IPS-NIHi7 (cell line): ENCODE data around the gene PRKAG2.
A peak's percentile ranks its signal among the peaks of the same experiment; 100 is the strongest.
"Not testable (repeated sequence)": the region's sequence is repeated elsewhere in the genome, so short reads cannot be mapped to it uniquely, and the experiment has no call there.

Experiments
- DNase-seq: peaks from one replicate; pipeline ENCODE4 v3.0.0; 2012; ENCODE audit warnings: mixed read lengths; ENCODE audit errors: extremely low spot score

PRKAG2 gene

DNA sequence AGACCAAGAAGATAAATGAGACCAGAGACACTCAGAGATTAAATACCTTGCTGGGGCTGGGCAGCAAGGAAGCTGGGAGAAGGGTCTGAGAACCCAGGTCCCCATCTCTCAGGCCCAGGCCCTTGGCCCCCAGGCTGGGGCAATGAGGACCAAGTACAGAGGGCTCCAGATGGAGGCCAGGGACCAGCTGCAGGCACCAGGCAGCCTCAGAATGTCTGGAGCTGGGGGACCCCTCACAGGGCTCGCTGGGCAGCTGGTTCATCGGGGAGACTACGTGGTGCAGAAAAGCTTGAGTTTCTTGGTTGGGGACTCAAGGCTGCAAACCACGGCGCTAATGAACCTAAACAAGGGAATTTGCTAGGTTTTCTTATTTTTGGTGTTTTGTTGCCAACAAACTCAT, 75.6 kb downstream of the PRKAG2 start:
- DNase-seq = no peak

DNA sequence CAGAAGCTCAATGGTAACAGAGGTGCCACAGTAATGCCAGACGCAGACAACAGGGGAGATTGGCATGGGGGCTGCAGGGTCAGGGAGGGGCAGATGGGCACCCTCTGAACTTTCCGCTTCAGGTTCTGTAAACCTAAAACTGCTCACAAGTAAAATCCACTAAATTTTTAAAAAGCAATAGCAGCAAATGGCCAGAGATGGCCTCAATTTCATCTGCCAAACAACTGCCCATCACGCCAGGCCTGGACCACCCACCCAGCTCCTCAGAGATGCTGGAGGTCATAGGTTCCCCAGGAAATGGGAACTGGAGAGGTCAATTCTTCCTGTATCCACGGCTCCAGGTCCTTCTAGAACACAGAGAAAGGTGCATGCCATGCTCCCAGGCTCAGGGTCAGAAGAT, 76.1 kb downstream of the PRKAG2 start:
- DNase-seq = no peak

DNA sequence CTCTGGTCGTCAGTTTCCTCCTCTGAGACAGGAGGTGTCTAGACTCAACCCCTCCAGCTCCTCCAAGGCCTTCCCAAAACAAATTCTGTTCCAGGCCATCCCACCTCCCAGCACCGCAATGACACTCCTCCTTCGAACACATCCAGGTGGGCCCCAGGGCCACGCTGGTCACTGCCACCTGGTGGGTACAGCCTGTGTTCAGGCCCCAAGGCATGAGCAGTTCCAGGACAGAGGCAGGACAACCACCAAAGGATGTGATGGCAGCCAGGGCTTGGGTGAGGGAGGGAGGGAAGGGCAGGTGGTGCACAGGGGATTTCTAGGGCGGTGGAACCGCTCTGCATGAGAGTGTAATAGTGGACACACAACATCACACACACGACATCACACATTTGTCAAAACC, 76.5 kb downstream of the PRKAG2 start:
- no peak for DNase-seq

DNA sequence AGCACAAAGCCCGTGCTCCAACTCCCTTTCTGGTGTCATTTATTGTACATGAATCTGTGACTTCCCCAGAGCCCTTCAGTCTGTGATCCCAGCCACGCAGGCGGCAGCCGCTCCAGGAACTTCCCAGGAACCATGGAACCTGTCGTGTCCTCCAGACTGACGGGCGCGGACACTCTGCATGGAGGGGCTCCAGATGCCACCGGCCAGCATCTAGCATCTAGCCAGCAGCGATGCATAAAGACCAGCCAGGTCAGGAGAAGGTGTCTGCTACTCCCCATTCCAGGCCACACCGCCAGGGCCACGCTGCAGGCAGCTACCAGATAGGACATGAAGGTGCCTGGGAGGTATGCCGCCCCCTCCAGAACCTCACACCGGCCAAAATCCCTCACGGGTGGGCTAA, 77.4 kb downstream of the PRKAG2 start:
- DNase-seq = no peak

DNA sequence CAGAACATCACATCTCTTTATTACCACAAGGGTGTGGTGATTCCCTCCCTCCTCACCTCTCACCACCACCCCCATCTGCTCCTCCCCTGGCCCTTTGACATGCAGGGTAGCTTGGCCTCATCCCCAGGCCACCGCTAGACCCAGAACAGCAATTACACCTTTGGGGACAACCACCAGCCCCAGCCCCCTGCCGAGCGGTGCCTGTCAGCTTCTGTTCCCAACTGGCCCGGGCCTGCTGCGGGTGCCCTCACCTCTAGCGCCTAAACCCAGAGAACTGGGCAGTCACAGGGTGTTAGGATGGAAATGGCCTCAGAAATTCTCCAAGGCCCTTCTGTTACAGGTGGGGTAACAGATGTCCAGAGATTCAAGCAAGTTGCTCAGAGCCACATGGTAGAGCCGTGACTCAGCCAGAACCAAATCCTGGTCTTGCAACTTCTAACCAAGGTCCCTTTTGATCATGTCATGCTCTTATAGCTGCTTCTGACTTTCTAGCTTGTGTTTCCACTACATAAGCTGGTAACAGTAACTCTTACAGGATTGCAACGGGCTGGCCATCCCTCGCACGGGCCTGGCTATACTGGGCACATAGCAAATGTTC, 78.0 kb downstream of the PRKAG2 start:
- DNase-seq = no peak

DNA sequence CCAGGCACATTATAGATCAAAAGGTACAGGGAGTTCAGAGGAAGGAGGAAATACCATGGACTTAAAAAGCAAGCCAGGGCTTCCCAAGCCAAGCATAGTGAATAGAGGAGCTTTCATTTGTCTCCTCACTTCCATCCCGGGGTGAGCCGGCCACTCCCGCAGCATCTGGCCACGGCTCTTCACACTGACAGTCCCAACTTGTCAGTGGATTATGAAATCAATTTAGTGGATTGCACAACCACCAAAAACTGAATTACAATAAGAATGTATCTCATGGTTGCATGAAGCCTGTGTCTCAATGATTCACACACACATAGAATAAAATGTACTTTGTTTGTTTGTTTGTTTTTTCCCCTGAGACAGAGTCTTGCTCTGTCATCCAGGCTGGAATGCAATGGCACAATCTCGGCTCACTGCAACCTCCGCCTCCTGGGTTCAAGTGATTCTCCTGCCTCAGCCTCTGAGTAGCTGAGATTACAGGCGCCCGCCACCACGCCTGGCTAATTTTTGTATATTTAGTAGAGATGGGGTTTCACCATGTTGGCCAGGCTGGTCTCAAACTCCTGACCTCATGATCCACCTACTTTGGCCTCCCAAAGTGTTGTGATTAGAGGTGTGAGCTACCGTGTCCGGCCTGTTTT, 79.1 kb downstream of the PRKAG2 start:
- DNase-seq = not testable (repeated sequence)

DNA sequence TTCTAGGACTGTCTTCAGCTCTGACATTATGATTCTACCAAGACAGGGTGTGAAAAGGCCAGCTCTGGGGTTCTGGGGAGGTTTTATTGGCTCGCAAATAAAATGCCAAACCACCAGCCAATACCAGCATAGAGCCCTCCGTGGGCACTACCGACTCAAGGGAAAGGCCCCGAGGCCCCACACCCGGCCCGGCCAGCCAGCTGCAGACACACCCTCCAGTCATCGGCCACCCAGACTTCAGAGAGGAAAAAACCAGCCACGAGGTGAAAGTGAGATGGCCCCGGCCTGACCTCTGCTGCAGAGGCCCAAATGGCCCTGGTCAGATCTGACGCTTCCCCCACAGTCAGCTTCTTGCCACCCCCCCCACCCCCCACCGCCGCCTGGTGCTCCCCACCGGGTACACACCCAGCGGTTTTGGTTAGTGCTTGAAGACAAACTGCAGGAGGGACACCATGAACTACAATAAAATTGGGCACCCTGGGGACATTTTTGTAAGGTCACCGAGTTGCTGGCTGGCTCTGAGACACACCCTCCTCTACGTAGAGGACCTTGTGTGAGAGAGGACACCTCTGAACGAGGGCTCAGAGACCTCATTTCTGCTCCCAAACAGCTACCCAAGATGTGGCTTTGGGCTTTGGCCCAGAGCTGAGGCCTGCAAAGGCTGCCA, 79.9 kb downstream of the PRKAG2 start:
- DNase-seq = no peak

DNA sequence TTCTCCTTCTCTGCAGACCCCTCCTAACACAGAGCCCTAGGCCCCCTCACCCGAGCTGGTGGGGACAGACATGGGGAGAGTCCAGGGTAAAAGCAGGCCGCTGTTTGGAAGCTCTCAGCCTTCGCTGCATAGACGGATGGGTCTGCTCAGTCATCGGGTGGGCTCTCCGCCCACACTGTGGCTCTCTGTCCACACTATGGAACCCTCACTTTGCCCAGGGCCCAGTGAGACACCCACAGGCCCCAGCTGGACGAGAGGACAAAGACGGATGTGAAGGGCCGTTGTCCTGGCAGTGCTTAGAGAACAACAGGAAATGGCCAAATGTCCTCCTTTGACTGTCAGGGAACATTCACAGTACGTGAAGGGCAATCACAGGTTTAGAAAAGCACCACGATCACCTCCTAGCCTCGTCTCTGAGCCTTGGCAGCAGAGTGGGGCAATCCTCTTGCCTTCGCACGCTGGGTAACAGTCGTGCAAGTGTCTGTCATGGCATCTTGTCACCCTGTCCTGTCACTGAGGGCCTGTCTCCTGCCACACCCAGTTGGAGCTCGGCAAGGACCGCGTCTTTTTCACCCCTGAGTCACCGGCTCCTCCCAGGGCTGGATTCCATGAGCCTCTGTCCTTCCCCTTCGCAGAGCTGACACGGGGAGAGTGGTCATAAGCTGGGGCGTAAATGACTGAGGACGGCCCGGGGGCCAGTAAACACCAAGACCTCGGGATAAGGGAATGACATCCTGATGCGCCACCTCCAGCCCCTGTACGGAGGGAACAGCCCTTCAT, 80.6 kb downstream of the PRKAG2 start:
- DNase-seq = no peak

DNA sequence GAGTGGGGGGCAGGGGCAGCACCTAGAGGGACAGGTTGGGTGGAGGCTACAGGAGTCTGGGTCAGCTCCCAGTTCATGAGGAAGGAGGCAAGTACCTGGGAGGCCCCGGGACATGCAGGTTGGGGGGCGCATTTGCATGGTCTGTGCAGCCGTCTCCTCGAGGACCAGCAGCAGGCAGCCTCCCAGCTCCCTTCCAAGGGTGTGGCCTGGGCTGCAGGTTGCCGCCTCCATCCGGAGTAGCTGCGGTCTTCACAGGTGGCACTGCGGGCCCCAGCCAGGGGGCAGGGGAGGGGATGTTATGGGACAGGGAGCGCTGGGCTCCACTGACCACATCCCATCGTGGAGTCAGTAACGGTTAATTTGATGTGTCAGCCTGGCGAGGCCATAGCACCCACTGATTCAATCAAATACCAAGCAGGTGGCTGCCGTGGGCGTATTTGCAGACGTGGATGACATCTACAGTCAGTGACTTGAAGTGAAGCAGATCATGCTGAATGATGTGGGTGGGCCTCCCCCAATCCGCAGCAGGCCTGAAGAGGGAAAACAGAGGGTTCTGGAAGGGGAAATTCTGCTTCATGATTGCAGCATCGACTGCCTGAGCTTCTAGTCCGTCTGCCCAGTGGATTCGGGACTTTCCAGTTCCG, 81.6 kb downstream of the PRKAG2 start:
- DNase-seq = no peak

DNA sequence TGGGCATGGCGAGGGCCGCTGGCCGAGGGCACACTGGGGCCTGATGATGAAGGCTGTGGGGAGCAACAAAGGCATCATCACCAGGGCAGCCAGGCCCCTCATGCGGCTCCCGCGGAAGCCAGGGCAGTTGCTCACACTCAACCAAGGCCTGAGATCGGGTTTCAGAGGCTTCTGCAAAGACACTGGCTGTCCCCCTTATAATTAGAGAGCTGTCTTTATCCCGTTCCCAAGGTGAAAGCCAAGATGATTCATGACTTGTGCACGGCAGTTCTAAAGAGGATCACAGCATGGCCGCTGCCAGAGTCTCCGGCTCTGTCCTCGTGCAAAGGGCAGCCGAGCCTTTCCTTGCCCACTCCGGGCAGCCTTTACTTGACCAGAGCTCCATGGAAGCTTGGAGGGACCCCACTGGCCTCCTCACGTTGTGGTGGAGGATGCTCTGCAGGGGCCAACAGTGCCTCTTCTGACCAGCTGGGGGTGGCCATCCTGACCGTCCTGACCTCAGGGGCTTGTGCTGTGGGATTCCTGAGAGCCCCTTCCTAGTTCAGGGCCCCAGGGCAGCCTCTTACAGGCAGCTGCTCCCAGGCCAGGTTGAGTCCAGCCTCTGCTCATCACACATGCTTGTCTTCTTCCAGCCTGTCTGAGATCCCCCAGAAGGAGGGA, 82.3 kb downstream of the PRKAG2 start:
- peak; percentile 43 for DNase-seq

DNA sequence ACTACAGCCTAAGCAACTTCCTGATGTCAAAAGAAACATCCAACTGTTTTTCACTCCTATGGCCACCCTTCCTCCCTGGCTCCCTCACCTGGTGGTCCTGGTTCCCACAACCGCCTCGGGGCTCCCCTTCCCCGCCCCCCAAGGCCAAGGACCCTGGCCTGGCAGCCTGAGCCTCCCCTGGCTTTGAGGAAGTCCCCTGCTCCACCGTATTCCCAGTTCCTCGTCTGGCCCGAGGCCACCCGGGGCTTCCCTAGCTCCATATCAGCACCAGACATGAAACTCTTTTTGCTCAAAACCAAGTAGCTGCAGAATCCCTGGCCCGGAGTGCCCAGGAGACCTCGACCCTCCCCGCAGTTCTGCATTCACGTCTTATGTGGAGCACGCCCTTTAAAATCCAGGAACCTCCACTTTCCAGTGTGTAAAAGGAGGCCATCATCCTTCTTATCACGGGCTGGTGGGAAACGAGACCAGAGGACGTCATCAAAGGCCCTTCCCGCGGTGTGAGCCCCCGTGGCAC, 82.9 kb downstream of the PRKAG2 start:
- DNase-seq = no peak

DNA sequence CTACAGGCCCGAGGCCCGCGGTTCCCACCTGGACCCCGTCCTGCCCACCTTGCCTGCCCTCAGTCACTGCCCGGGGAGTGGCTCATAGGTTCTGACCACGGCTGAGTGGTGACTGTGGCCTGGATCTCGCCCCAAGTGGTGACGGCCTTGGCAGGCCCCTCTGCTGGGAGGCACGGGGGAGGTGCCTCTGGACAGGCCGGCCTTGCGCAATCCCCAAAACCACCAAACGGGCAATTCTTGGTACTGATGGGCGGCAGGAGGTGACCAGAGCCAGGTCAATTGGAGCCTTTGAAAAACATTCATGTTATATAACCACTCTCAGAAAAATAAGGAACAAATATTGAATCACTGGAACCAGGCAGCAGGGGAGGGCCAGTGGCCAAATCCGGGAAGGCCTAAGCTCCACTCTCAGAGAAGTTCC, 83.4 kb downstream of the PRKAG2 start:
- DNase-seq = no peak

DNA sequence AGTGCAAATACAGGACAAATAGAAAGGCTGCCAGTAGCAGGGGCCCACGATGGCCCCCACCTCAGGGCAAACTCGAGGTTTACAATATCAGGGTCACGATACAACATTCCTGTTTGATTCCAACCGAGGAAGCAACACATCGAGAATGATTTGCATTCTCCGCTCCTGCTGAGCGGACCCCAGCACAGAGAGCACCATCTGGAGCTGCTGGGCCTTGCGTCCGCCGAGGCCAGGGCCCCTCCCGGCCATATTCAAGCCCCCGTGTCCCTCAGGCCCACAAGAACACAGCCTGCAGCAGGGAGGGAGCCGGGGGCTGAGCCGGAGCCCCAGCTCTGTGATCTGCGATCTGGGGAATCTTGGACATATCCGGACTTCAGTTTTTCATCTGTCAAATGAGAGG, 84.3 kb downstream of the PRKAG2 start:
- DNase-seq = no peak

DNA sequence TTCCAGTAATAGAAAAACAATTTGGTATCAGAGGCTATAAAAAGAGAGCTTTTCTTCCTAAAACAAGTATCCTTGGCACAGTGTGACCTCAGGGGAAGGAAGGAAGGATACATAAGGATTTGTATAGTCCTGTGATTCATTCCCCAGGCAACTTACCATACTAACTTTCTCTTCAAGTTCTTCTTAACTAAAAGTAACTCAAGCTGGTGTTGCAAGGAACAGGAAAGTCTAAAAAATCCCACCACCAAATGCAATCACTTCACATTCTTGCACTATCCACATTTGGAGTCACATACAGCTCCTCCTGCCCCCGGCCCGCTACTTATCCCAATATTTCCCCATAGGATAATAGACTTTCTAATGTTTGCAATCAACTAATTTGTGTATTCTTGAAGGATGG, 84.8 kb downstream of the PRKAG2 start:
- DNase-seq = no peak

DNA sequence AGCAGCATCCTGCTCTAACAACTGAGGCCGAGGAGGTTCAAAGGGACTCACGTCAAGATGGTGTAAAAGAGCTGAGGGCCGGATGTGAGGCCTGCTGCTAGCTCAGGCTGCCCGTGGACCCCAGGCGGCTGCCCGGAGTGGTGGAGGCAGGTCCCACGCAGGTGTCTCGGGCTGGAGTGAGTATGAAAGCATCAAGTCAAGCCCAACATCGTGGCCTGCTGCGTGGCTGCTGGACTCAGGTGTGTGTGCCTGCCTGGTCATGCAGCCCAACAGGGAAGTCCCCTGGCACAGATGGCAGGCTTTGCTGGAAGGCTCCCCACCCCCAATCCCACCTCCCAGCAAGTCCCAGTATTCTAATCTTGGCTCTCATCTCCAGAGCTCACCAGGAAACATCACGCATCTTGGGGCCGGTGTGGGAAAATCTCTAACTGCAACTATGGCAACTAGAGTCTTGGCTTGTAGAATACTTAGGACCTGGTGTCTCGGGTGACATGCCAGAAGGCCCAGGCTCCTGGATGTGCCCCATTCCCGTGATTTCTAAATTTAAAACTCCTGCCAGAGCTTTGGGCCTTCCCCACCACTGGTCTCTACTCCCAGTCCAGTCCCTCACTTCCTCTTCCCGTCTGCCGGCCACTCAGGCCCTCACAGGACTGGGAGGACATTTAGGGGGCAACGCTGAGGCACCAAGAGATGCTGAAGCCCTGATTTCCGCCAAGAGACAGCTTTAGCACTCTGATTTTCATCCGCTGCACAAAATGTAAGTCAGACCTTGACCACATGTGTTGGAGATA, 85.9 kb downstream of the PRKAG2 start:
- no peak for DNase-seq

DNA sequence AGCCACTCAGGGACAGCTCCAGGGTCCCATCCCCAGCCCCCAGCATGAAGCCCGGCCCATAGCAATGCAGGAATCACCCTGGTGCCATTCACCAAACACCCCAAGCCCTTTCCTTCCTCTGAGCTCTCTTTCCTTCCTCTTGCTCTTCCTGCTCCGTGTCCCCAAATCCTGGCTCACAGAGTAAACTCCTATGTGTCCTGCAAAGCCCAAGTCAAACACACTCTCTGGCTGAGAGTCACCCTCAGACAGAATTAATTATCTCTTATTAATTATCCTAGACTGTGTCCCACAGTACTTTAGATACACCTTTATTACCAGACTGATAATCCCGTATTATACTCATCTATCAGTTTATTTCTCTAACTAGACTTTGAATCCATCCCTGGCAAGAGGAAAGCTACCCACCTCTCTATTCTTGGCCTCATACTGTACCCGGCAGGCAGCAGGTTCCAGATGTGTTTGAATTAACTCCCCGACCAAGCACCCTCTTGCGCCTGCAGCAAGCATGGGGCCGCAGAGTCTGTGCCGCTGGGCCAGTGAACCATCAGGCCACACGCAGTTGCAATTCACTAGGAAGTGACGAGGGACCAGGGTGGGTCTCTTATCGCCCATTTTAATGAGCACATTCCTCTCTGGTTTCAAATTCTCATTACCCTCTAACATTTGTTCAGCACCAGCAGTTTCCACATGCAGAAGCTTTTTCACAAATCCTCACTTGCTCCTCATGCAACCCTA, 86.7 kb downstream of the PRKAG2 start:
- DNase-seq = no peak

DNA sequence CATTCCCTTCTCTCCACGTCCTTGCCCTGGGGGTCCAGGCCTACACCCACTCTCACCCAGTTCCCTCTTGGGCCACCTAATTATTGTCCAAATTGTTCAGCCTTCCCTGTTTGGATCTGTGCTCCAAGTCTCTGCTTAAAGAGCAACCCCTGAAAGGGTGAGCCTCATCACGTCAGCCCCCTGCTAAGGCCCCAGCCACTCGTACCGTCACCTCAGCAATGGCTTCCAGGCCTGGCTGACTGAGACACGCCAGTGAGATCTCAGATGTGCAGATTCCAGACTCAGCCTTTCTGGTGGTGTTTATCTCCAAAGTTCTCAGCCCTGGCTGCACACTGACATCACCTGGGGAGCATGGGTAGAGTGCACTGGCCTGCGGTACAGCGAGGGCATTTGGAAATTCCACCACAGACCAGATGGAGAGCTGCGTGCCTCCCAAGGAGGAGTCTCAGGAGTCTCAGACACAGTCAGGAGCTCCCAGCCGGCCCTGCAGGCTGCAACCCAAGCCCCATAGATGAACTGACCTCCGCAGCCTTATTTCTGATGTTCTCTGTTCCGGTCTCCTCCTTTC, 87.5 kb downstream of the PRKAG2 start:
- DNase-seq = no peak

DNA sequence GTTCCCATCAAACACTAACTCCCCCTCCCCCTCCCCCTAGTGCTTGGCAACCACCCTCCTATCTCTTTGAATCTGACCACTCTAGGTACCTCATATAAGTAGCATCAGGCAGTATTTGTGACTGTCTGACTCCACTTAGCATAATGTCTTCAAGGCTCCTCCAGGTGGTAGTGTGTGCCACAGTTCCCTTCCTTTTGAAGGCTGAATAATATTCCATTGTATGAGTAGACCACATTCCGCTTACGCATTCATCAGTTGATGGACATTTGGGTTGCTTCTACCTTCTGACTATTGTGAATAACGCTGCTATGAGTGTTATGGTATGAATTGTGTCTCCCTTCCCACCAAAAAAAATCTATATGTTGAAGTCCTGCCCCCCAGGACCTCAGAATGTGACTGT, 89.6 kb downstream of the PRKAG2 start:
- DNase-seq = no peak

DNA sequence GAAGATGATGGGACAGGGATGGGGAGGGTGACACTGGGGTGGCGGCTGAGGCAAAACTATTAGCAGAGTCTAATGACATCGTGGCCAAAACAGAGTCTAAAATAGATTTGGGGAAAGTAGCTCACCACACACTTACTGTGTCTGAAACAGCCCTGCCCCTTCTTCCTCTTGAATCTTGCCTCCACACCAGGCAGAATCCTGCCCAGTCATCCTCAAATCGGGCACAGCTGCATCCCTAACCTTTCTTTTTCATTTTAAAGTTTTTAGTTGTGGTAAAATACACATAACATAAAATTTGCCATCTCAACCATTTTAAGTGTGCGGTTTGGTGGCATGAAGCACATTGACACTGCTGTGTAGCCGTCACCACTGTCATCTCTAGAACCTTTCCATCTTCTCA, 90.0 kb downstream of the PRKAG2 start:
- DNase-seq = no peak

DNA sequence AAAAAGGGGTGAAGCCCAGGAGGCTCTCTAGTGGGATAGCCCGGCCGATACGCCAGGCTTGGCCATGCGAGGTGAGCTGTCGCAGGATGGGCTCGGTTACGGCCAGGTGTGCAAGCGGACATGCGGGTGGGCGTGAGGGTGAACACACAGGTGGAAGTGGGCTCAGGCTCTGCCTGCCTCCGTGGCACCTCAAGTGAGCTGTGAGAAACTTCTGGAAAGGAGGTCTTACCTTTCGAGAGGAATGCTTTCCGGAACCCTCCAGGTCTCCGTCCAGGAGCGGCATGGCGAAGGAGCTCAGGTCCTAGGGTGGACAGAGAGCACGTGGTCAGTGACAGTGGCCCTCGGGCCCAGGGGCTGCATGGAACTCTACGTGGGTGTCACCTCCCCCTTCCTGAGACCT, 90.7 kb downstream of the PRKAG2 start:
- DNase-seq = no peak
